Esophagus muscularis mucosa (tissue), 4 donors: ENCODE measurements around the gene CACNG3. TPM values are rescaled to one million over a fixed set of nuclear protein-coding genes. Genes with fewer than 3 reads are reported as not detected.

Source experiments
- DNase-seq: peaks from one replicate; pipeline ENCODE4 v3.0.0-alpha.2; 2017; ENCODE audit errors: extremely low spot score
- H3K27ac ChIP-seq, 4 donors: fragments of 200-600 bp; sonication (generic); replicated peaks in 1 of 4; 1 replicate in 3 of 4; 2 replicates in 1 of 4; pipeline ENCODE4 v1.5.1; 2016 to 2019; ENCODE audit warnings: mild to moderate bottlenecking in 1 of 4
- H3K27me3 ChIP-seq, 4 donors: fragments of 200-600 bp; sonication (generic); one replicate each; pipeline versions ENCODE4 v1.5.1 to v1.6.0; 2016 to 2019
- H3K36me3 ChIP-seq, 4 donors: fragments of 200-600 bp; sonication (generic); one replicate each; pipeline ENCODE4 v1.5.1; 2016 to 2019
- H3K4me1 ChIP-seq, 4 donors: fragments of 200-600 bp; sonication (generic); one replicate each; pipeline ENCODE4 v1.5.1; 2016 to 2019
- H3K4me3 ChIP-seq, 4 donors: fragments of 200-600 bp; sonication (generic); 1 replicate in 2 of 4; 2 replicates in 2 of 4; pipeline ENCODE4 v1.5.1; 2016 to 2019; ENCODE audit warnings: mild to moderate bottlenecking in 4 of 4, moderate library complexity in 1 of 4
- H3K9me3 ChIP-seq, 4 donors: fragments of 200-600 bp; sonication (generic); 1 replicate in 3 of 4; 2 replicates in 1 of 4; pipeline ENCODE4 v1.5.1; 2016 to 2019
- CTCF ChIP-seq, 3 experiments: fragments of 200-600 bp in 2 of 3; fragments of 450-650 bp in 1 of 3; sonication (generic) in 2 of 3; IDR thresholded peaks; one replicate each; pipeline ENCODE4 v1.5.1; 2017 to 2019; ENCODE audit warnings: antibody characterized with exemption in 3 of 3, mild to moderate bottlenecking in 2 of 3, moderate library complexity in 1 of 3
- EP300 ChIP-seq: sonication (generic); formaldehyde crosslinking; IDR thresholded peaks from one replicate; pipeline ENCODE4 v1.6.1; 2017; ENCODE audit warnings: antibody characterized with exemption
- POLR2A ChIP-seq: fragments of 450-650 bp; IDR thresholded peaks from one replicate; pipeline ENCODE4 v1.6.1; 2017; ENCODE audit warnings: antibody characterized with exemption, moderate library complexity, mild to moderate bottlenecking, low read depth
- POLR2AphosphoS5 ChIP-seq, 2 donors: sonication (generic); formaldehyde crosslinking; IDR thresholded peaks; one replicate each; pipeline ENCODE4 v1.6.1; 2017; ENCODE audit warnings: antibody characterized with exemption in 2 of 2
- WGBS: methylation state at CpG from one replicate; pipeline ENCODE4 v1.1.5; 2018; 5-methylcytosine and 5-hydroxymethylcytosine counted together
- intact Hi-C: fragments of 100-400 bp; cut with DNase I; formaldehyde crosslinking; loops from one replicate; pipeline ENCODE4 v1.15.1; 2023
- total RNA-seq, 4 donors: library from RNA; depleted of rRNA; stranded (reverse); fragments of >200 nt; gene quantifications; one replicate each; pipeline versions ENCODE4 v1.1.0 to v1.2.1, GENCODE V29; 2016

CACNG3 gene
- total RNA-seq, 4 donors from 2014 or later, result not detected

GRCh38 chr16:24322106-24322505, 66.0 kb downstream of the CACNG3 start:
- H3K4me1 ChIP-seq, result no peaks in the 10 kb centered on the region

GRCh38 chr16:24324421-24324820, 68.3 kb downstream of the CACNG3 start:
- H3K4me1 ChIP-seq, result no peaks in the 10 kb centered on the region
- H3K36me3 ChIP-seq, result no peaks in the 10 kb centered on the region
- no peak overlapping the region for H3K27ac ChIP-seq
- H3K4me3 ChIP-seq, result no peak overlapping the region
- intact Hi-C loops, result no loop called here
- 68% methylated on average over 1 of the region's 1 CpG for WGBS
- H3K9me3 ChIP-seq, result no peaks in the 10 kb centered on the region
- DNase-seq, result no peak
- TF ChIP-seq CTCF (IDR thresholded peaks at IDR 0.05) (no peak), POLR2AphosphoS5 (IDR thresholded peaks at IDR 0.05) (no peak), POLR2A (no peak), EP300 (no peak)
- peaks cover 0 to 34% (median 0%) of the 10 kb centered on the region in 4 donors for H3K27me3 ChIP-seq

More at GRCh38 chr16:24322106-24322505, 66.0 kb downstream of the CACNG3 start:
- DNase-seq, result no peak
- Histone ChIP-seq H3K9me3 (no peaks in the 10 kb centered on the region), H3K27ac (no peak overlapping the region), H3K4me3 (no peak overlapping the region), H3K36me3 (no peaks in the 10 kb centered on the region), H3K27me3 (peaks cover 0 to 34% (median 0%) of the 10 kb centered on the region in 4 donors)
- intact Hi-C loops, result no loop called here
- WGBS, result 32% methylated on average over 10 of the region's 10 CpGs
- no peak for TF ChIP-seq POLR2A
- TF ChIP-seq CTCF (IDR thresholded peaks at IDR 0.05), result no peak
- no peak for TF ChIP-seq POLR2AphosphoS5 (IDR thresholded peaks at IDR 0.05)
- no peak for TF ChIP-seq EP300

GRCh38 chr16:24328835-24329452, 72.8 kb downstream of the CACNG3 start:
- H3K4me1 ChIP-seq, result no peaks in the 10 kb centered on the region
- no peak for DNase-seq
- WGBS, result 64% methylated on average over 13 of the region's 14 CpGs
- no peaks in the 10 kb centered on the region for H3K9me3 ChIP-seq
- intact Hi-C loops, result no loop called here
- no peak for TF ChIP-seq POLR2A
- no peak overlapping the region for H3K27ac ChIP-seq
- no peaks in the 10 kb centered on the region for H3K36me3 ChIP-seq
- H3K4me3 ChIP-seq, result no peak overlapping the region
- H3K27me3 ChIP-seq, result peaks cover 0 to 14% (median 0%) of the 10 kb centered on the region in 4 donors

- H3K4me1 ChIP-seq, result no peaks in the 10 kb centered on the region
- DNase-seq, result no peak
- WGBS, result 82% methylated on average over 3 of the region's 3 CpGs
- no peak for TF ChIP-seq EP300
- TF ChIP-seq POLR2A, result no peak
- no peak for TF ChIP-seq CTCF (IDR thresholded peaks at IDR 0.05)
- no peak for TF ChIP-seq POLR2AphosphoS5 (IDR thresholded peaks at IDR 0.05)
- intact Hi-C loops, result no loop called here
- peaks cover 0 to 13% (median 2%) of the 10 kb centered on the region in 4 donors for H3K9me3 ChIP-seq
- H3K4me3 ChIP-seq, result no peak overlapping the region
- no peaks in the 10 kb centered on the region for H3K27me3 ChIP-seq
- H3K27ac ChIP-seq, result no peak overlapping the region
- H3K36me3 ChIP-seq, result no peaks in the 10 kb centered on the region
These were observed 76.0 kb downstream of the CACNG3 start for GRCh38 chr16:24332178-24332577.

- TF ChIP-seq POLR2A (no peak), POLR2AphosphoS5 (IDR thresholded peaks at IDR 0.05) (no peak), EP300 (no peak), CTCF (IDR thresholded peaks at IDR 0.05) (no peak)
- DNase-seq, result no peak
- WGBS, result 78% methylated on average over 10 of the region's 10 CpGs
- no peaks in the 10 kb centered on the region for H3K4me1 ChIP-seq
- H3K36me3 ChIP-seq, result no peaks in the 10 kb centered on the region
- no peak overlapping the region for H3K27ac ChIP-seq
- H3K27me3 ChIP-seq, result no peaks in the 10 kb centered on the region
- H3K4me3 ChIP-seq, result no peak overlapping the region
- intact Hi-C loops, result no loop called here
- H3K9me3 ChIP-seq, result peaks cover 0 to 15% (median 2%) of the 10 kb centered on the region in 4 donors
These were observed 76.5 kb downstream of the CACNG3 start for GRCh38 chr16:24332582-24333090.
